Adipocyte (in vitro differentiated cells): ENCODE measurements around the gene SNX3.
"Not testable (repeated sequence)": the region's sequence is repeated elsewhere in the genome, so short reads cannot be mapped to it uniquely, and the experiment has no call there.

ENCODE experiments used
- DNase-seq: peaks from one replicate; pipeline ENCODE4 v3.0.0-alpha.2; 2015; ENCODE audit warnings: low read depth
- H3K27me3 ChIP-seq: replicated peaks from 2 replicates; pipeline ENCODE4 v1.7.0; 2013; ENCODE audit warnings: mild to moderate bottlenecking, low read length, moderate library complexity; ENCODE audit not compliant: control insufficient read depth, insufficient read depth
- H3K36me3 ChIP-seq: 2 replicates; pipeline ENCODE4 v1.7.0; 2013; ENCODE audit warnings: low read length, mild to moderate bottlenecking, moderate library complexity; ENCODE audit not compliant: control insufficient read depth, insufficient read depth, severe bottlenecking
- H3K4me1 ChIP-seq: 2 replicates; pipeline ENCODE4 v1.7.0; 2013; ENCODE audit warnings: mild to moderate bottlenecking, low read length, moderate library complexity; ENCODE audit not compliant: control insufficient read depth, insufficient read depth
- H3K4me3 ChIP-seq: 2 replicates; pipeline ENCODE4 v1.7.0; 2013; ENCODE audit warnings: mild to moderate bottlenecking, low read length, moderate library complexity
- H3K9ac ChIP-seq: 2 replicates; pipeline ENCODE4 v1.7.0; 2013; ENCODE audit warnings: mild to moderate bottlenecking, low read length, moderate library complexity
- H3K9me3 ChIP-seq: 2 replicates; pipeline ENCODE4 v1.7.0; 2013; ENCODE audit warnings: mild to moderate bottlenecking, low read length, moderate library complexity; ENCODE audit not compliant: control insufficient read depth

SNX3 gene

DNA sequence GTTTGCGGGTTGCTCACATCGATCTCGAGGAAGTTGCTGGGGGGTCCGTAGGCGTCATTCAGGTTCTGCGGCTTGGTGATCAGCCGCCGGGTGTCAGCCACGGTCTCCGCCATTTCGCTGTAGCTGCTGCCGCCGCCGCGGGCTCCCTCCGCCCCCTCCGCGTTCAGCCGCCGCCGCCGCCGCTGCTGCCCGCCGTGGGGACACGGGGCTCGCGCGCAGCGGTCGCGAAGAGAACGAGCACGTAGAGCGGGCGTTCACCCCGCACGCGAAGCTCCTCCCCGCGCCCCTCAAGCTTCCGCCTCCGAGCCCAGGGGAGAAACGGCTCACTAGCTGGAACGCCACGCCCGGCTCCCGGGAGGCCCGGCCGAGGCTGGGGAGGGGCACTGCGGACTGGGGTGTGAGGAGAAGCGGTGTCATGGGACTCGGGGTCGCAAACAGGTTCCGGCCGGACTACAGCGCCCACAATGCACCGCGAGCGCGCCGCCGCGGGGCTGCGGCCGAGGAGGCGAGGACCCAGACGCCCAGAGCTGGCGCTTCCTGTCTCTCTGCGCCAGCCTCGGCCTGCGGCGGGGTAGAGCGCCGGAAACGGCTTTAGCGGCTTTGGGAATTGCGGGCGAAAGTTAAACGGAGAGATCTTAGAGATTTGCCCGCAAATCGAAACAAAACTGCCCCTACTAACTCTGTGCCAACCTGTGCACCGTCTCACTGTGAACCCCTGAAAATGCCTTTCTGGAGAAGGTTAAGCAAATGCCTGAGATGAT is at the start of gene SNX3:
SNX3 (minus strand) TSS at position 232 of the 761 bp plus-strand sequence; CDS start at position 113, 119 bp downstream.
- peaks cover 3% of the 10 kb centered on the region for H3K36me3 ChIP-seq
- peaks cover 8% of the 10 kb centered on the region for H3K4me1 ChIP-seq
- no peaks in the 10 kb centered on the region for H3K9me3 ChIP-seq
- peak; percentile 97 for DNase-seq
- no peaks in the 10 kb centered on the region for H3K27me3 ChIP-seq
- peak within 1 kb of the TSS; percentile 88 for H3K9ac ChIP-seq
- peak within 1 kb of the TSS; percentile 82 for H3K4me3 ChIP-seq

GRCh38 chr6:108309844-108310243 is 49.0 kb upstream of the SNX3 start:
- DNase-seq = no peak
- no peak overlapping the region for H3K9ac ChIP-seq
- no peak overlapping the region for H3K4me3 ChIP-seq
- no peaks in the 10 kb centered on the region for H3K9me3 ChIP-seq
- H3K36me3 ChIP-seq = no peaks in the 10 kb centered on the region
- H3K27me3 ChIP-seq = no peaks in the 10 kb centered on the region
- H3K4me1 ChIP-seq = no peaks in the 10 kb centered on the region

DNA sequence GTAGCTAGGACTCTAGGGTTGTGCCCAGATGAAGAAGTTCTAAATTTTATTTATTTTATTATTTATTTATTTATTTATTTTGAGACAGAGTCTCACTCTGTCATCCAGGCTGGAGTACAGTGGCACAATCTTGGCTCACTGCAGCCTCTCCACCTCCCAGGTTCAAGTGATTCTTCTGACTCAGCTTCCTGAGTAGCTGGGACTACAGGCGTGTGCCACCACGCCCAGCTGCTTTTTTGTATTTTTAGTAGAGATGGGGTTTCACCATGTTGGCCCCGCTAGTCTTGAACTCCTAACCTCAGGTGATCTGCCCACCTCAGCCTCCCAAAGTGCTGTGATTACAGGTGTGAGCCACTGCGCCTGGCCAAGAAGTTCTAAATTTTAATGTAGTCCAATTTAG is 47.8 kb upstream of the SNX3 start:
- not testable (repeated sequence) for H3K36me3 ChIP-seq, H3K4me3 ChIP-seq, H3K4me1 ChIP-seq, H3K9me3 ChIP-seq, H3K9ac ChIP-seq, H3K27me3 ChIP-seq, DNase-seq

- Histone ChIP-seq H3K36me3 (no peaks in the 10 kb centered on the region), H3K4me3 (no peak overlapping the region), H3K27me3 (no peaks in the 10 kb centered on the region), H3K9me3 (no peaks in the 10 kb centered on the region), H3K9ac (no peak overlapping the region), H3K4me1 (no peaks in the 10 kb centered on the region)
- DNase-seq = no peak
Observed at GRCh38 chr6:108304646-108305045, 43.8 kb upstream of the SNX3 start.

DNA sequence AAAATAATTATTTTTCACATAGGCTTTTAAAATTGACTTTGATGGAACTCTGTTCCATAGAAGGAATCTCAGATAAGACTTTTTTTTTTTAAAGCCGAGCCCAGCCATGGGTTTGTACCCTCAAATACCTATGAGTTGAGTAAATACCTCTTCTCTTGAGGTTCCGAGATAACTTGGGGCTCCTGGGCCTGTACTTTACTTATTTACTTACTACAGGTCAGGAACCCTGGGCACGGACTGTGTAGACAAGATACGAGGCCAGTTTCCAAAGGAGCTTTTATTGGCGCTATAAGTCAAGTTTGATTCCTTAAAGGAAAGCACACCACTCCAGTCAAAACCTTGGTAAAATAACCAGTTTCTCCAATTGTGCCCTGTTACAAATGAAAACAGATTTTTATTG is 41.5 kb upstream of the SNX3 start:
- Histone ChIP-seq H3K9me3 (no peaks in the 10 kb centered on the region), H3K4me1 (no peaks in the 10 kb centered on the region), H3K27me3 (no peaks in the 10 kb centered on the region), H3K4me3 (no peak overlapping the region), H3K36me3 (no peaks in the 10 kb centered on the region), H3K9ac (no peak overlapping the region)
- no peak for DNase-seq

DNA sequence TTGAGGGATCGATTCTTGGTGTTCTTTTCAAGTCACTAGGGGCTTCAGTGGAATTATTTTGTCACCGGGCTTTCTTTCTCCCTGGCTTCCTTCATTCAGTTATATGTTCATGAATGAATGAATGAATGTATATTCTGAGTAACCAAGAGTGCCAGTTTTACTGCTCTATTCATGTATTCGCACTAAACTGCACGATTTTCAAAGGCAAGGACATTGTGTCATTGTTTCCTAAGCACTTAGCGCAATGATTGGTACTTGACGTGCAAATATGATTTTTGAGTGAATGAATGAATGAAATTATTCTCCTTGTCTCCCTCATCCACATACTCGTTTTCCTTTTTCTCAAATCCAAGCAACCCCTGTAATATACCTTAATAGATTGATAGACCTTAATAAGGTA is 34.8 kb upstream of the SNX3 start:
- peak overlapping the region; percentile 92 for H3K9ac ChIP-seq

GRCh38 chr6:108294727-108295625 is 34.1 kb upstream of the SNX3 start, which contains the start of gene AFG1L:
Gene AFG1L (plus strand): TSS chr6:108295054. CDS start chr6:108295080, 26 bp downstream.
- Histone ChIP-seq H3K36me3 (no peaks in the 10 kb centered on the region), H3K27me3 (no peaks in the 10 kb centered on the region), H3K4me1 (peaks cover 12% of the 10 kb centered on the region), H3K9ac (peak within 1 kb of the TSS; percentile 92), H3K4me3 (peak within 1 kb of the TSS; percentile 88), H3K9me3 (no peaks in the 10 kb centered on the region)
- DNase-seq = peak; percentile 94

More for the DNA sequence above, 34.8 kb upstream of the SNX3 start:
- H3K27me3 ChIP-seq = no peaks in the 10 kb centered on the region
- H3K4me3 ChIP-seq = peak overlapping the region; percentile 88
- peak; percentile 8 for DNase-seq
- H3K4me1 ChIP-seq = peaks cover 12% of the 10 kb centered on the region
- no peaks in the 10 kb centered on the region for H3K9me3 ChIP-seq
- no peaks in the 10 kb centered on the region for H3K36me3 ChIP-seq

DNA sequence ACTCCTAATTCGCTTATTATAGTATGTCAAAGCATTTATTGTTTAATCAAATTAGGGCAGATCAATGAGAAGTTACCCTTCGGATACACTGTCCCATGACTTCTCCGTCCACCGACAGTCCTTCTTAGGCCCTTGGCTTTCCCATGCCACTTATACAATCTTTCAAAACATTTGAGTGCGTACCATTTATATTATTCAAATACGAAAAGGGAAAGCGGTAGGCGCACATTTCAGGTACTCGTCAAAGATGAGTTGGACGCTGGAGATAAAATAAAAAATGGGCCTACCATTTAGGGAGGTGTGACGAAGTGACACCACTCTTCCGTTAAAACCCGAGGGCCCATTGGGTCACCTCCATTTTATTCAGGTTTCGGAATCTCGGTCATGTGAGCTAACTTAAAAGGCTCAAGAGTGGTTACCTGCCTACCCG is 33.5 kb upstream of the SNX3 start:
- DNase-seq = no peak
- H3K9me3 ChIP-seq = no peaks in the 10 kb centered on the region
- no peaks in the 10 kb centered on the region for H3K27me3 ChIP-seq
- no peaks in the 10 kb centered on the region for H3K36me3 ChIP-seq
- H3K4me1 ChIP-seq = peaks cover 12% of the 10 kb centered on the region
- peak overlapping the region; percentile 88 for H3K4me3 ChIP-seq
- H3K9ac ChIP-seq = peak overlapping the region; percentile 92

DNA sequence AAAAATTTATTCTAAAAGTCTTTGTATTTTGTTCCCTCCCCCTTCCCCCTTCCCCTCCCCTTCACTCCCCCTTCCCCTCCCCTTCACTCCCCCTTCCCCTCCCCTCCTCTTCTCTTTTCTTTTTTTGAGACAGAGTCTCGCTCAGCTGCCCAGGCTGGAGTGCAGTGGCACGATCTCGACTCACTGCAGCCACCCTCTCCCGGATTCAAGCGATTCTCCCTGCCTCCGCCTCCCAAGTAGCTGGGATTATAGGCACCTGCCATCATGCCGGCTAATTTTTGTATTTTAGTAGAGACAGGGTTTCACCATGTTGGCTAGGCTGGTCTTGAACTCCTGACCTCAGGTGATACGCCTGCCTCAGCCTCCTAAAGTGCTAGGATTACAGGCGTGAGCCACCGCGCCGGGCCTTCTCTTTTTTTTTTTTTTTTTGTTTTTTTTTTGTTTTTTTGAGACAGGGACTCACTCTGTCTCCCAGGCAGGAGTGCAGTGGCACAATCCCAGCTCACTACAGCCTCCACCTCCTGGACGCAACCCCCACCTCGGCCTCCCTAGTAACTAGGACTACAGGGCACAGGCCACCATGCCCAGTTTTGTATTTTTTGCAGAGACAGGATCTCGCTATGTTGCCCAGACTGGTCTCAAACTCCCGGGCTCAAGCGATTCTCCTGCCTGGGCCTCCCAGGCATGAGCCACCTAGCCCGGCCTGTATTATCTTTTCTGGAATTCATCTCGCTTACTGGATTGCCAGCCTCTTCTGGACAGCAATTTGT is 32.9 kb upstream of the SNX3 start:
- no peaks in the 10 kb centered on the region for H3K27me3 ChIP-seq
- no peak for DNase-seq
- no peaks in the 10 kb centered on the region for H3K36me3 ChIP-seq
- H3K4me3 ChIP-seq = peak overlapping the region; percentile 88
- H3K9ac ChIP-seq = no peak overlapping the region
- H3K4me1 ChIP-seq = peaks cover 12% of the 10 kb centered on the region
- H3K9me3 ChIP-seq = no peaks in the 10 kb centered on the region

DNA sequence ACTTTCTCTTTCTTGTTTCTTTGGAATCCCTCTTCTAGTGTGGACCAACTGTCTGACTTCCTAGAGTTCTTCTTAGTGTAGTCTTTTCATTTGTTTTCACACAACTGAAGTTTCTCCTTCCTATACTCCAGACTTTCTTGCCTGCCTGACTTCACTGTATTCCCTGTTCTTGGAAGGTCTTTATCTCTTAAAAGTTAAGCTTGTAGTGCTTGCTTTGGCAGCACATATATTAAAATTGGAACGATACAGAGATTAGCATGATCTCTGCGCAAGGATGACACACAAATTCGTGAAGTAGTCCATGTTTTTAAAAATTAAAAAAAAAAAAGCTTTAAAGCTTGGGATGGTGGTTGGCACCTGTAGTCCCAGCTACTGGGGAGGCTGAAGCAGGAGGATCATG is 31.7 kb upstream of the SNX3 start:
- H3K36me3 ChIP-seq, H3K27me3 ChIP-seq, H3K9ac ChIP-seq, H3K4me3 ChIP-seq, DNase-seq, H3K9me3 ChIP-seq: not testable (repeated sequence)
- peaks cover 12% of the 10 kb centered on the region for H3K4me1 ChIP-seq

DNA sequence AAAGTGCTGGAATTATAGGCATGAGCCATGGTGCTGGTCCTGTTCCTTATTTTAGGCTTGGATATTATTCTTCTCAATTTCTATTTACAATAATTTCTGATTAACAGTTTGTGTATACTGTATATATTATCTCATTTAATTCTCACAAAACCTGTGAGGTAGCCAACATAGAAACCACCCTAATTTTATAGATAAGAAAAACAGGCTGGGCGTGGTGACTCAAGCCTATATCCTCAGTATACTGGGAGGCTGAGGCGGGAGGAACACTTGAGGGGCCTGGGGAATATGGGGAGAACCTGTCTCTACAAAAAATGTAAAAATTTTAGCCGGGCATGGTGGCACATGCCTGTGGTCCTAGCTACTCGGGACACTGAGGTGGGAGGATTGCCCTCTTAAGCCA is 30.3 kb upstream of the SNX3 start:
- H3K4me1 ChIP-seq = peaks cover 10% of the 10 kb centered on the region
- H3K9ac ChIP-seq = no peak overlapping the region
- H3K4me3 ChIP-seq = no peak overlapping the region
- H3K9me3 ChIP-seq = no peaks in the 10 kb centered on the region
- no peaks in the 10 kb centered on the region for H3K27me3 ChIP-seq
- H3K36me3 ChIP-seq = no peaks in the 10 kb centered on the region
- no peak for DNase-seq
